Fibroblast of the conjunctiva (primary cell): ENCODE results near the gene RNASEL.

ENCODE experiments used
- DNase-seq: peaks from one replicate; pipeline ENCODE4 v3.0.0-alpha.2; 2010; ENCODE audit warnings: low read depth

RNASEL gene

GRCh38 chr1:182620924-182621585, 32.0 kb upstream of the RNASEL start:
- DNase-seq = no peak

GRCh38 chr1:182617734-182618351, 28.8 kb upstream of the RNASEL start:
- peak; percentile 61 for DNase-seq

DNA sequence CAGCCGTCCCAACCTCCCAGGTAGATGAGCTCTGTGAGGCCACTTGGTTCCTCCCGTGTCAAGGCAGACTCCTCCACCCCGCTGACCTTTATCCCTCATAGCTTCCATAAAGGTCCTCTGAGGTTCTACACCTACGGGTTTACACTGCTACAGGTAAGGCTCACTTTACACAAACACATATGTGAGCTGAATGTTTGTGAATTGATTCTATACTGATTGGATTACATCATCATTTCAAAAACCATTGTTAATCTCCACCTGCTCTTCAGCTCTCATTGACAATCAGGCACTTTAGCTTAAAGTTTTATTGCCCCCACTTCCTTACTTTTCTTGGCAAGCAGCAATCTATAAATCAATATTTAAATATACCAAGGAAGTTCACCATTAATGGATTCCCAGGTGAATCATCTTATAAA, 28.0 kb upstream of the RNASEL start:
- no peak for DNase-seq

GRCh38 chr1:182616130-182617013, 27.3 kb upstream of the RNASEL start:
- DNase-seq = peak; percentile 94

GRCh38 chr1:182615468-182616129, 26.5 kb upstream of the RNASEL start:
- DNase-seq = peak; percentile 53

DNA sequence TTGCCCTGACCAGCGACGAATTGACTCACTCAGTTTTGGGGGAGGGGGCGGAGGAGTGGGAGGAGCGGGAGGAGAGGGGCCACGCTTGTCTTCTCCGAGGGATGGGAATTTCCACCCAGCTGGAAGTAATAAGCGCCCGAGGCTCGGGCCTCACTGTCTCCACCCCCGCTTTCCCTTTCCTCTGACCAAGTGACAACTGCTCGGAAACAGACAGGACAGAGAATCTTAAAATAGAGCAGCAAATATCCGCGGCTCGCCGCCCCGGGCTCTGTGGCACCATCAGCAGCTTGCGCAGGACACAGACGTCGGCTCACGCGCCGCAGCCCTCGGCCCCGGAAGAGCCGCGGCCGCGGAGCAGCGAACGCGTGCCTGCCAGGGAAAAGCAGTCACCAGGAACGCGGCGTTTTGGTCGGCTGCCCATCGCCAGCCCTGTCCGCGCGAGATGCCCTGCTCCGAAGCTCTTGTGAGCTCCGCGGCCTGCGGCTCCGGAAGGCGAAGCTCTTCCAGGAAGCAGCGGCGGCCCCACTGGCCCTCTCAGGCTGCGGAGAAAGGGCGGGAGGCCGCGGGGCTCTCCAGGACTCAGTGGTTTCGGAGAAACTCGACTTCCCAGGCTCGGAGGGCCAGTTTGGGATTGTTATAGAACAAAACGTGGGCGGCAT, 25.9 kb upstream of the RNASEL start:
- peak; percentile 86 for DNase-seq

DNA sequence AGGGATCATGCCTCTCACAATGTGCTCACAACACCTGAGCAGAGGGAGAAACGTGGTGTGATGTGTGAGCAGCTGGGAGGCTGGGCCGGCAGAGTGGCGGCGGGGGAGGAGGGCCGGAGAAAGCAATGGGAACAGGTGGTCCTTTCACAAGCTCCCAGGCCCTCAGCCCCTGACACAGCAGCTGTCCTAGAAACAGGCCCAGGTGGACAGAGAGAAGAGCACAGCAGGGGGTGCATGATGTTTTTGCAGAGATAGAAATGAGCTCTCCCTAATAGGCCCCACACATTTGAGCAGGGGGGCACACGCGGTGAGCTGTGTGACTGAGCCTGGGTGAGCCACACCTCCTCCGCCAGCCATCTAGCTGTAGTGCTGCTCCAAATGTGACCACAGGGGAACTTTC, 22.7 kb upstream of the RNASEL start:
- no peak for DNase-seq

DNA sequence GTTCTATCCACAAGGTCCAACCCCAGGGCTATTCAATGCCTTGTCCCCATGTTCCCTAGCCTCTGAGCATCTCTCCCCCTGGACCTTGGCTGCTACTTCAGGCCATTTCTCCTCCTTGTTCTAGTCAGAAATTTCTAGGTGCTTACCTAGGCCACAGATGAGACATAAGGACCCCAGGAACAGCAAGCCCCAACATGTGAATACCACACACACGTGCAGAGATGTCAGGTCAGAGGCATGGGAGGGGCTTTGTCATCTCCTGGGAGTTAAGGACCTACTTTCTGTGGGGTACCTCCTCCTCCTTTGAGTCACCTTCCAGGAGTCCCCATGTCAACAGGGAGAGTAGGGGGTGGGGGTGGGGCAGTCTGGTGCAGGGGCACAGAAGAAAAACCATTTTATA, 22.3 kb upstream of the RNASEL start:
- no peak for DNase-seq

DNA sequence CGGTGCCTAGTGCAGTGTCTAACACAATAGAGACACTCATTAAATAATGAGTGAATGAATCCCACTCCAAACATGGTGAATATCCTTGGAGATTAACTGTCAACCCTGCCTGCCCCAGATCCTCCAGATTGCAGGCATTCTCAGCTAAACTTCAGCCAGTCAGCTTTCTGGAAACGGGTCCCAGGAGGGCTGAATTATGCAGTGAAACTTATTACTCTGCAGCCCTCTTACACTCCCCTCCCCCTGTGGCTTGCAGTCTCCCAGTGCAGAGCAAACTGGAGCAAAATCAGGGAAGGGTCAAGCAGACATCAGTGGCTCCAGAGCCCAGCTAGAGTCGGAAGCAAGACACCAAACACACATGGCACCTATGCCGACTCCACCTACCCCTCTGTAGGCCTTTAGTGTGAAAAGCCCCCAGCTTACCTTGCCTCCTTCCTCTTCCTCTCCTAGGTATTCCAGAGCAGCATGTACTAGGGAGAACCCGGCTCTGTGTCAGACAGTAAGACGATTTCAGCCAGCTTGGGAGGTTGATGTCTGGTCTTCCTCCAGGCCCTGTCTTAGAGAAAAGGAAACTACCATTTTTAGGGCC, 21.6 kb upstream of the RNASEL start:
- DNase-seq = no peak

DNA sequence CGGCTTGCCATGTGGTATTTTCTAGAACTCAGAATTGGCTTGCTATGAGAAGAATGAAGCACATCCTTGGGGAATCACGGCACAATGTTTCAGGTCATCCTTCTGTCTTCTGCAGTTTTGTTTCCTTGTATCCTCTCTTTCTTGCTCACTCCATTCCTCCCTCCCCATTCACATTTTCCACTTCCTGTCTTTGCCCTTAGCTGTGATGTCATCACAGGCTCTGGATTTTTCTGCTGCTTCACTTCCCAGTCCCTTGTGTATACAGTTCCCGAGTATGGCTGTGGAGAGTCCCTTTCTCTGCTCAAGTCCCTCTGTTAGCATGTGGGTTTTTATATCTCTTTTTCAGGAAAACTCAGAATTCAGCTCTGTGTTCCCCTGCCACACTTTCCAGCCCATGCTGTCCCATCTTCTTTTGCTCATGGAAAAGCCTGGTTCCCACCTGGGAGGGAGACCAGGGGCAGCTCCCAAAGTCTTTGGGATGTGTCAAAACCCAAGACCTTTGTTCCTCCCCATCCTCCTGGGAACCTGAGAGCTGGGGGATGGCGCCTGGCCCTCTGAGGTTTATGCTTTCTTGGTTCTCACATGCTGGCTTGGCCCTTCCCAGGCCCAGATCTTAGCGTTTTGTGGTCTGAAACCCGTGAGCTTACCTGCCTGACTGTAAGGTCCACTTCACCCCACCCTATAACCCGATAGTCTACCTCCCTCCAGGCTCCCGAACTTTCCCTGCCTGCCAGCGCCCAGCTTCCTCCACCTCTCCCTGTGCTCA, 20.0 kb upstream of the RNASEL start:
- no peak for DNase-seq

GRCh38 chr1:182608236-182608635, 19.2 kb upstream of the RNASEL start:
- no peak for DNase-seq

DNA sequence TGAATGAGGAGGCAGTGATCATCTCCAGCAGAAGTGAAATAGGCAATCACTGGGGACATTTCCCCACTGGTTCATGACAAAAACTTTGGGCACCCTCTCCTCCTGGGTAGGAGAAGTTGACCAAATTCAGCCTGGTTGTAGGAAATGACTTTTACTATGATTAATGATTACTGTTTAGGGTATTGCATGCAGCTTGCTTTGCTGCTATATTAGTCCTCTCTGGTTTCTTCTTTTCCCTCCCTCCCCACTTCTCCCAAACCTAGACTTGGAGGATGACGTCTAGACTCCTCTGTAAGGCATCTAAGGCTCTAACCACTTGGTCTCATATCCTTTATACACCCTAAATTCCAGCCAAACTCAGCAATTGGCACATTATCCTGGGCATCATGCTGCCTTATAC, 18.5 kb upstream of the RNASEL start:
- no peak for DNase-seq

DNA sequence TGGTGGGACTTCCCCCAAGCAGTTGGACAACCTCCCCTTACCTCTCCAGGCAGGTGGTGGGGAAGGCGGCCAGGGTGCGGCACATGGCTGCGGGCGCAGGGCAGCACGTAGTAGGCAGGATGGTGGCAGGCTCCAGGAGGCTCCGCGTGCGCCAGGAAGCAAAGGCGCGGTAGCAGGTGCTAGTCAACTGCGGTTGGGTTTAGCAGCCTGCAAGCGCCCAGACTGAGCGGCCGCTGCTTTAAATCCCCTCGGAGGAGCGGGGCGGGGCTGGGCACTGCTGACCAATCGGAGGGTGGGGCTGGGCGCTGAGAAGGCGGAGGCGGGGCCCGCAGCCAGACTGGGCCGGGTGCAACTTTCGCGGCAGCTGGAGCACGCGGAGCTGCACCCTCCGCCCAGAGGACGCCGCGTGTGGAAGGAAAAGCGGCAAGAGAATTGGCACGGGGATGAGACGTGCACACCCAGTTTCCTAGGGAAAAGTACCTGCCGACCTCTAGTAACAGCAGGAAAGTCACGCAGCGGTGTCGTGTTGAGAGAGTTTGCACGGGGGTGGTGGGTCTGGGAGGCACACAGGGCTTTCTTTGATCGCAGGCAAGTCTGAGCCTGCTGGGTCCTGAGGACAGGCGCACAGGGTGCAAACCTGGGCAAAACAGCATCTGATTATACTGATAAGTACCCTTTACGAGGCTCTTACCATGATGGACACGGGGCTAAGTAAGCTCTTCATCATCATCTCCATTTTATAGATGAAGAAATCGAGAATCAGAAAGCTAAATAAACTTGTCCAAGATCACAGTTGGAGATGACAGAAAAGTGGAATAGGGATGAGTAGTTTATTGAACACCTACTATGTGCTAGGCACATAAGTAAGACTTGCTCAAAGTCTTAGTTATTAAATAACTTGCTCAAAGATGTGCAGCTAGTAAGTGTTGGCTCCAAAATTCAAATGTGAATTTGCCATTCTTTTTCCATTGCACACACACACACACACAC, 15.4 kb upstream of the RNASEL start, which contains the start of gene RGS16:
Gene RGS16, minus strand, starts transcription at position 215 of the 990 bp plus-strand sequence. Its CDS starts 130 bp downstream, at position 85.
- peak; percentile 72 for DNase-seq

GRCh38 chr1:182603646-182604174, 14.7 kb upstream of the RNASEL start:
- DNase-seq = no peak

DNA sequence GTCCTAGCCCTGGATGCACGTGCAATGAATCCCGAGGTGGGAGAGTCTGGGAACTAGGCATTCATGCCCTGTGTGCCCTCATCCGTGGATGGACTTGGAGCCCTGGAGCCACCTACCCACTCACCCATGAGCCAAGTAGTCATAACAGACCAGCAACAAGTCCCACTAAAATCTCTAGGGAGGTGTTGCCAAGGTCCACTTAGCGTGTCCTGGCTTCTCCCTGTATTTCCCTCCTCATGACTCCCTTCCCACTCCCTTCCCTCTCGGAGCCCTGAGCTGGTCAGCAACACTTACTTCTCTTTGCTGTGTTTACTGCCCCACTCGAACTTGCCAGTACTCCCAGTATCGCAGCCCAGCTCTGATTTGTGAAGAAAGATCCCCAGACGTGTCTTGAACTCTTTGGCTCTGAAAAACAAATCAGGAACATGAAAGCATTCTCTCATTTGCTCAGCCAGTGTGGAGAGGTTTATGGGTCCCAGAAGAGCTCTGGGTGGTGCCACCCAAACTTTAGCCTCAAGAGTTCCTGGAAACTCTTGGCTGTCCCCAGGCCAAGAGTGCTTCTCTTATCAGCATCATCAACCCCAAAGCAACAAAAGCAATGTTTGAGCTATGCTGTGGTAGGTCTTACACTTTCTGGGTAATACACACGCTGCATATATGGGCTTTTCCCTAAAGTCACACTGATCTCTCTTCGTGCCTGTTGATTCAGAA, 14.0 kb upstream of the RNASEL start:
- DNase-seq = no peak

DNA sequence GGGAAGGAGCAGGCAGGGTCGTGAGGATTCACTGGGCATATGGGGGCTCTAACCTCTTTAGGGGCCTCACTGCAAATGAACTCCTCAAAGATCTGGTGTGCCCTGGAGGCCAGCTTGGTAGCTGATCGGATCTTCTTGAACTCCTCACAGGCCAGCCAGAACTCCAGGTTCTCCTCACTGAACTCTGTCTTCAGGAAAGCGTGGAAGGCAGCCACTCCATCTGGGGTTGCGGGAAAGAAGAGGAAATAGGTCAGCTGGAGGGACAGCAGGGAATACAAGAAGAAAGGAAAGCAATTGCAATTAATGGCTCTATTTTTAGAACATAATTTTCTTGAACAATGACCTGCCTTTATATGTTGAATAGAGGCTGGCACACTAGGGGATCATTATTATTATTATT, 12.9 kb upstream of the RNASEL start:
- DNase-seq = no peak

- peak; percentile 75 for DNase-seq
Observed at GRCh38 chr1:182601416-182601786, 12.3 kb upstream of the RNASEL start.

- no peak for DNase-seq
Observed at GRCh38 chr1:182600745-182601415, 11.8 kb upstream of the RNASEL start.
